ENCODE data around the gene GNAQ. TPM values are rescaled to one million over a fixed set of nuclear protein-coding genes. Genes with fewer than 3 reads are reported as not detected.

The GNAQ gene
- total and polyA plus RNA-seq, 2 experiments from 2014 or later: 21.1 to 43.1 TPM

DNA sequence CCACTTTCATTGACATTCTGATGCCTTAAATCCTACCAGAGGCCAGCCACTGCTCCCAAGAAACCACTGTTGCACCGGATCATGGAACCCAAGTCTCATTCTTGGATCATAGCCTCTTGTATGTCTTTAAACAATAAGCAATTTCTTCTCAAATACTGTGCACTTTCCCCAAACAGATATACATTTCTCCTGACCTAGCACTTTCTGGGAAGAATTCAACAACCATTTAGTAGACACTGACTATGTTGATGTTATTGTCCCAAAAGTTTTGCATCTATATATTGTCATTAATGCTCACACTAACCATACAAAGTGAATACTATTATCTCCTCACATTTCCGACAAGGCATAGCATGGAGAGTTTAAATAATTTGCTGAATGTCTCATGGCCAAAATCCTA, 123.3 kb downstream of the GNAQ start (continued):
- TF ChIP-seq, protein P1, sequence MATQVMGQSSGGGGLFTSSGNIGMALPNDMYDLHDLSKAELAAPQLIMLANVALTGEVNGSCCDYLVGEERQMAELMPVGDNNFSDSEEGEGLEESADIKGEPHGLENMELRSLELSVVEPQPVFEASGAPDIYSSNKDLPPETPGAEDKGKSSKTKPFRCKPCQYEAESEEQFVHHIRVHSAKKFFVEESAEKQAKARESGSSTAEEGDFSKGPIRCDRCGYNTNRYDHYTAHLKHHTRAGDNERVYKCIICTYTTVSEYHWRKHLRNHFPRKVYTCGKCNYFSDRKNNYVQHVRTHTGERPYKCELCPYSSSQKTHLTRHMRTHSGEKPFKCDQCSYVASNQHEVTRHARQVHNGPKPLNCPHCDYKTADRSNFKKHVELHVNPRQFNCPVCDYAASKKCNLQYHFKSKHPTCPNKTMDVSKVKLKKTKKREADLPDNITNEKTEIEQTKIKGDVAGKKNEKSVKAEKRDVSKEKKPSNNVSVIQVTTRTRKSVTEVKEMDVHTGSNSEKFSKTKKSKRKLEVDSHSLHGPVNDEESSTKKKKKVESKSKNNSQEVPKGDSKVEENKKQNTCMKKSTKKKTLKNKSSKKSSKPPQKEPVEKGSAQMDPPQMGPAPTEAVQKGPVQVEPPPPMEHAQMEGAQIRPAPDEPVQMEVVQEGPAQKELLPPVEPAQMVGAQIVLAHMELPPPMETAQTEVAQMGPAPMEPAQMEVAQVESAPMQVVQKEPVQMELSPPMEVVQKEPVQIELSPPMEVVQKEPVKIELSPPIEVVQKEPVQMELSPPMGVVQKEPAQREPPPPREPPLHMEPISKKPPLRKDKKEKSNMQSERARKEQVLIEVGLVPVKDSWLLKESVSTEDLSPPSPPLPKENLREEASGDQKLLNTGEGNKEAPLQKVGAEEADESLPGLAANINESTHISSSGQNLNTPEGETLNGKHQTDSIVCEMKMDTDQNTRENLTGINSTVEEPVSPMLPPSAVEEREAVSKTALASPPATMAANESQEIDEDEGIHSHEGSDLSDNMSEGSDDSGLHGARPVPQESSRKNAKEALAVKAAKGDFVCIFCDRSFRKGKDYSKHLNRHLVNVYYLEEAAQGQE (IDR thresholded peaks at IDR 0.05; ENCODE audit: unreplicated experiment): no peak
- TF ChIP-seq, protein P2, sequence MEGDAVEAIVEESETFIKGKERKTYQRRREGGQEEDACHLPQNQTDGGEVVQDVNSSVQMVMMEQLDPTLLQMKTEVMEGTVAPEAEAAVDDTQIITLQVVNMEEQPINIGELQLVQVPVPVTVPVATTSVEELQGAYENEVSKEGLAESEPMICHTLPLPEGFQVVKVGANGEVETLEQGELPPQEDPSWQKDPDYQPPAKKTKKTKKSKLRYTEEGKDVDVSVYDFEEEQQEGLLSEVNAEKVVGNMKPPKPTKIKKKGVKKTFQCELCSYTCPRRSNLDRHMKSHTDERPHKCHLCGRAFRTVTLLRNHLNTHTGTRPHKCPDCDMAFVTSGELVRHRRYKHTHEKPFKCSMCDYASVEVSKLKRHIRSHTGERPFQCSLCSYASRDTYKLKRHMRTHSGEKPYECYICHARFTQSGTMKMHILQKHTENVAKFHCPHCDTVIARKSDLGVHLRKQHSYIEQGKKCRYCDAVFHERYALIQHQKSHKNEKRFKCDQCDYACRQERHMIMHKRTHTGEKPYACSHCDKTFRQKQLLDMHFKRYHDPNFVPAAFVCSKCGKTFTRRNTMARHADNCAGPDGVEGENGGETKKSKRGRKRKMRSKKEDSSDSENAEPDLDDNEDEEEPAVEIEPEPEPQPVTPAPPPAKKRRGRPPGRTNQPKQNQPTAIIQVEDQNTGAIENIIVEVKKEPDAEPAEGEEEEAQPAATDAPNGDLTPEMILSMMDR (conservative IDR thresholded peaks at IDR 0.05; ENCODE audit: low read depth in 2 of 2): no peak

DNA sequence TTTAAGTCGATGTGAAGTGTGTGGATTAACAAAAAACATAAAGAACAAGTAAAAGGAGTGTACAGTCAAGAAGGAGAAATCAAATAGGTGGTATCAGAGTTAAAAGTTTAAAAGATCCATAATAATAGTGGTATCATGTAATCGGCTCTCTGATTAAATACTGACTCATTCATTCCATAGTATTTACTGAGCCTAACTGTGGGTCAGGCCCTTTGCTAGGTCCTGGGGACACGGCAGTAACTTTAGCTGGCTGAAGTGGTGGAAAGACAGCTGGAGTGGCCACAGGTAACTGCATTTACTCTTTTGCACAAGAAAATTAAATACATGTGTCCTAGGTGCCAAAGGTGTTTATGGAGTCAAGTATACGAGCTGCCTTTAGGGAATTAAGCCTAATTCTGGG, 124.0 kb downstream of the GNAQ start:
- no peaks in the 10 kb centered on the region for H3F3A ChIP-seq (replicated peaks; ENCODE audit: low read depth)
- no peak overlapping the region for H3K4me3 ChIP-seq
- H3K9me2 ChIP-seq (ENCODE audit: insufficient read depth): no peaks in the 10 kb centered on the region
- Mint-ChIP-seq H3K9me3 (no peaks in the 10 kb centered on the region), H3K27ac (no peak overlapping the region), H3K27me3 (ENCODE audit: insufficient read depth, low read depth, poor library complexity) (no peaks in the 10 kb centered on the region), H3K4me1 (peaks cover 19% of the 10 kb centered on the region), H3K36me3 (ENCODE audit: low read depth) (no peaks in the 10 kb centered on the region), H3K4me3 (no peak overlapping the region)
- peaks cover 15% of the 10 kb centered on the region for H3K79me2 ChIP-seq (replicated peaks; ENCODE audit: insufficient read depth)
- H3K27me3 ChIP-seq (ENCODE audit: insufficient read depth): no peaks in the 10 kb centered on the region
- ATAC-seq (no peak), DNase-seq (ENCODE audit: low spot score) (no peak)
- no peak overlapping the region for H3K27ac ChIP-seq (ENCODE audit: low read depth)
- H2AFZ ChIP-seq: no peak overlapping the region
- no peaks in the 10 kb centered on the region for H3K36me3 ChIP-seq (ENCODE audit: insufficient read depth)
- TF ChIP-seq ZNF114 (CRISPR knock-in tag; IDR thresholded peaks at IDR 0.05) (no peak), NANOG (IDR thresholded peaks at IDR 0.05; ENCODE audit: borderline replicate concordance) (no peak), JUNB (IDR thresholded peaks at IDR 0.05; ENCODE audit: unreplicated experiment) (no peak), POLR2AphosphoS5 (IDR thresholded peaks at IDR 0.05; ENCODE audit: low read depth) (no peak), STAT1 (IDR thresholded peaks at IDR 0.05; ENCODE audit: unreplicated experiment) (no peak), CREB1 (CRISPR knock-in tag; IDR thresholded peaks at IDR 0.05; ENCODE audit: low read depth) (no peak), EZH2phosphoT487 (IDR thresholded peaks at IDR 0.05; ENCODE audit: unreplicated experiment) (no peak)
- TF ChIP-seq, protein P2 (conservative IDR thresholded peaks at IDR 0.05; ENCODE audit: low read depth in 2 of 2): no peak
- TF ChIP-seq, protein P3, sequence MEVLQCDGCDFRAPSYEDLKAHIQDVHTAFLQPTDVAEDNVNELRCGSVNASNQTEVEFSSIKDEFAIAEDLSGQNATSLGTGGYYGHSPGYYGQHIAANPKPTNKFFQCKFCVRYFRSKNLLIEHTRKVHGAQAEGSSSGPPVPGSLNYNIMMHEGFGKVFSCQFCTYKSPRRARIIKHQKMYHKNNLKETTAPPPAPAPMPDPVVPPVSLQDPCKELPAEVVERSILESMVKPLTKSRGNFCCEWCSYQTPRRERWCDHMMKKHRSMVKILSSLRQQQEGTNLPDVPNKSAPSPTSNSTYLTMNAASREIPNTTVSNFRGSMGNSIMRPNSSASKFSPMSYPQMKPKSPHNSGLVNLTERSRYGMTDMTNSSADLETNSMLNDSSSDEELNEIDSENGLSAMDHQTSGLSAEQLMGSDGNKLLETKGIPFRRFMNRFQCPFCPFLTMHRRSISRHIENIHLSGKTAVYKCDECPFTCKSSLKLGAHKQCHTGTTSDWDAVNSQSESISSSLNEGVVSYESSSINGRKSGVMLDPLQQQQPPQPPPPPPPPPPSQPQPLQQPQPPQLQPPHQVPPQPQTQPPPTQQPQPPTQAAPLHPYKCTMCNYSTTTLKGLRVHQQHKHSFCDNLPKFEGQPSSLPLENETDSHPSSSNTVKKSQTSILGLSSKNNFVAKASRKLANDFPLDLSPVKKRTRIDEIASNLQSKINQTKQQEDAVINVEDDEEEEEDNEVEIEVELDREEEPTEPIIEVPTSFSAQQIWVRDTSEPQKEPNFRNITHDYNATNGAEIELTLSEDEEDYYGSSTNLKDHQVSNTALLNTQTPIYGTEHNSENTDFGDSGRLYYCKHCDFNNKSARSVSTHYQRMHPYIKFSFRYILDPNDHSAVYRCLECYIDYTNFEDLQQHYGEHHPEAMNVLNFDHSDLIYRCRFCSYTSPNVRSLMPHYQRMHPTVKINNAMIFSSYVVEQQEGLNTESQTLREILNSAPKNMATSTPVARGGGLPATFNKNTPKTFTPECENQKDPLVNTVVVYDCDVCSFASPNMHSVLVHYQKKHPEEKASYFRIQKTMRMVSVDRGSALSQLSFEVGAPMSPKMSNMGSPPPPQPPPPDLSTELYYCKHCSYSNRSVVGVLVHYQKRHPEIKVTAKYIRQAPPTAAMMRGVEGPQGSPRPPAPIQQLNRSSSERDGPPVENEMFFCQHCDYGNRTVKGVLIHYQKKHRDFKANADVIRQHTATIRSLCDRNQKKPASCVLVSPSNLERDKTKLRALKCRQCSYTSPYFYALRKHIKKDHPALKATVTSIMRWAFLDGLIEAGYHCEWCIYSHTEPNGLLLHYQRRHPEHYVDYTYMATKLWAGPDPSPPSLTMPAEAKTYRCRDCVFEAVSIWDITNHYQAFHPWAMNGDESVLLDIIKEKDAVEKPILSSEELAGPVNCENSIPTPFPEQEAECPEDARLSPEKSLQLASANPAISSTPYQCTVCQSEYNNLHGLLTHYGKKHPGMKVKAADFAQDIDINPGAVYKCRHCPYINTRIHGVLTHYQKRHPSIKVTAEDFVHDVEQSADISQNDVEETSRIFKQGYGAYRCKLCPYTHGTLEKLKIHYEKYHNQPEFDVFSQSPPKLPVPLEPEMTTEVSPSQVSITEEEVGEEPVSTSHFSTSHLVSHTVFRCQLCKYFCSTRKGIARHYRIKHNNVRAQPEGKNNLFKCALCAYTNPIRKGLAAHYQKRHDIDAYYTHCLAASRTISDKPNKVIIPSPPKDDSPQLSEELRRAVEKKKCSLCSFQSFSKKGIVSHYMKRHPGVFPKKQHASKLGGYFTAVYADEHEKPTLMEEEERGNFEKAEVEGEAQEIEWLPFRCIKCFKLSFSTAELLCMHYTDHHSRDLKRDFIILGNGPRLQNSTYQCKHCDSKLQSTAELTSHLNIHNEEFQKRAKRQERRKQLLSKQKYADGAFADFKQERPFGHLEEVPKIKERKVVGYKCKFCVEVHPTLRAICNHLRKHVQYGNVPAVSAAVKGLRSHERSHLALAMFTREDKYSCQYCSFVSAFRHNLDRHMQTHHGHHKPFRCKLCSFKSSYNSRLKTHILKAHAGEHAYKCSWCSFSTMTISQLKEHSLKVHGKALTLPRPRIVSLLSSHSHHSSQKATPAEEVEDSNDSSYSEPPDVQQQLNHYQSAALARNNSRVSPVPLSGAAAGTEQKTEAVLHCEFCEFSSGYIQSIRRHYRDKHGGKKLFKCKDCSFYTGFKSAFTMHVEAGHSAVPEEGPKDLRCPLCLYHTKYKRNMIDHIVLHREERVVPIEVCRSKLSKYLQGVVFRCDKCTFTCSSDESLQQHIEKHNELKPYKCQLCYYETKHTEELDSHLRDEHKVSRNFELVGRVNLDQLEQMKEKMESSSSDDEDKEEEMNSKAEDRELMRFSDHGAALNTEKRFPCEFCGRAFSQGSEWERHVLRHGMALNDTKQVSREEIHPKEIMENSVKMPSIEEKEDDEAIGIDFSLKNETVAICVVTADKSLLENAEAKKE (CRISPR knock-in tag; IDR thresholded peaks at IDR 0.05): no peak
- H3K4me1 ChIP-seq (ENCODE audit: insufficient read depth): no peaks in the 10 kb centered on the region
- H3K4me2 ChIP-seq: no peak overlapping the region
- H4K20me1 ChIP-seq (replicated peaks; ENCODE audit: insufficient read depth): no peaks in the 10 kb centered on the region
